Right lobe of liver (tissue), 6 donors: ENCODE data around the gene FAM181A. TPM values are rescaled to one million over a fixed set of nuclear protein-coding genes. Genes with fewer than 3 reads are reported as not detected.

Experiments used
- ATAC-seq, 4 donors: fragments of 200-7000 bp; cut with Tn5 transposase; one replicate each; pipeline ENCODE4 v1.9.1; 2020; ENCODE audit warnings: mild to moderate bottlenecking in 4 of 4, moderate library complexity in 4 of 4
- DNase-seq, 3 donors: peaks; one replicate each; pipeline ENCODE4 v3.0.0-alpha.2; 2020
- H3K27ac ChIP-seq, 3 donors: fragments of 200-600 bp; one replicate each; pipeline ENCODE4 v1.8.0; 2022
- H3K27me3 ChIP-seq, 2 donors: fragments of 200-600 bp; one replicate each; pipeline ENCODE4 v1.8.0; 2022
- H3K36me3 ChIP-seq, 4 donors: fragments of 200-600 bp; sonication (generic) in 1 of 4; one replicate each; pipeline versions ENCODE4 v1.5.1 to v1.8.0; 2017 to 2022; ENCODE audit warnings: control low read depth in 1 of 4
- H3K4me1 ChIP-seq, 4 donors: fragments of 200-600 bp; sonication (generic) in 1 of 4; one replicate each; pipeline versions ENCODE4 v1.5.1 to v1.8.0; 2017 to 2022; ENCODE audit warnings: control low read depth in 1 of 4
- H3K4me3 ChIP-seq, 3 donors: fragments of 200-600 bp; one replicate each; pipeline ENCODE4 v1.8.0; 2022
- H3K9me3 ChIP-seq, 4 donors: fragments of 200-600 bp; sonication (generic) in 1 of 4; one replicate each; pipeline versions ENCODE4 v1.5.1 to v1.8.0; 2017 to 2022; ENCODE audit warnings: control low read depth in 1 of 4
- CTCF ChIP-seq, 4 donors: fragments of 200-600 bp in 3 of 4; fragments of 450-650 bp in 1 of 4; IDR thresholded peaks; one replicate each; pipeline versions ENCODE4 v1.5.1 to v1.8.0; 2016 to 2022; ENCODE audit warnings: antibody characterized with exemption in 4 of 4, mild to moderate bottlenecking in 2 of 4
- POLR2A ChIP-seq: fragments of 450-650 bp; IDR thresholded peaks from one replicate; pipeline ENCODE4 v1.6.1; 2017; ENCODE audit warnings: antibody characterized with exemption, mild to moderate bottlenecking
- WGBS: methylation state at CpG from one replicate; pipeline ENCODE4 v1.1.6; 2018; ENCODE audit warnings: low coverage, low lambda C conversion rate; ENCODE audit not compliant: insufficient coverage; ENCODE audit errors: missing lambda C conversion rate; 5-methylcytosine and 5-hydroxymethylcytosine counted together
- intact Hi-C, 2 donors: fragments of 100-400 bp; cut with DNase I; formaldehyde crosslinking; loops; one replicate each; pipeline versions ENCODE4 v1.11.2 to v1.14.1; 2022
- total RNA-seq, 6 experiments: library from RNA; depleted of rRNA in 2 of 6; stranded (reverse); fragments of >200 nt in 2 of 6; fragmentation: NEBNext Ultra II Directional in 3 of 6; extraction: Animal tissue kit (Norgen Biotek cat#: 25700) in 3 of 6; gene quantifications; one replicate each; pipeline versions ENCODE4 v1.1.0 to v1.2.4, GENCODE V29; 2016 to 2023
- donor health status: DM: no; HTN: yes; CAD: no.
- donor health status: DM: no; HTN: no; CAD: no.
- donor health status: DM: no; HTN: no; CAD: no.
- donor health status: DM: no; HTN: yes; CAD: no.
- donor health status: DM: no; HTN: yes; CAD: no.

FAM181A gene
- total RNA-seq, 6 experiments from 2014 or later = not detected

DNA sequence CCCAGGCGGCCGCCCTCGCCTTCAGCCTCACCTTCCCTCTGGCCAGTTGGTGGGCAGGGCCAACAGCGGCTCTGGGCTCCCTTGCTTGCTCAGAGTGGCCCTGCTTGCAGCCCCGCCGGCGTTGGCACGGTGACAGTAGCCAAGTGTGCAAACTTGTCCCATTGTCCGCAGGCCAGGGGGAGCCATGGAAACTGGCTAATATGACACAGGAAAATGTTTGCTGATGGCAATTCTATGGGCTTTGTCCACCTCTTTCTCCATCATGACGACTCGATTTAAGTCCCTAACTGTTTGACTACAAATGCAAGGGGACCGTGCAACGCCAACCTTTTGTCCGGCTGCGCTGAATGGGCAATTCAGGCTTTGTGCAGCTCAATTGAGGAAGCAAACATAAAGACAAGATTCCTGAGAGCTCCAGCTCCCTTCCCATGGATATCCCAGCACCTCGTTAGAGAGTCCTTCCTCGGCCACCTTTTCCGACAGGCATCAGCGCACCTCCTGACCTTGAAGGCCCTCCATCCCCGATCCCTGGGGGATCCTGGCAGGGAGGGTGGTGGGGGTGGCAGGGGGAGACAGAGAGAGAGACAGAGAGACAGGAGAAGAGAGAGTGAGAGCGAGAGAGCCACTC is 785 bp upstream of the FAM181A start:
- Histone ChIP-seq H3K4me1 (no peaks in the 10 kb centered on the region), H3K9me3 (no peaks in the 10 kb centered on the region), H3K27me3 (no peaks in the 10 kb centered on the region), H3K36me3 (no peaks in the 10 kb centered on the region), H3K27ac (no peak overlapping the region), H3K4me3 (no peak overlapping the region)
- intact Hi-C loops = no loop called here
- TF ChIP-seq CTCF (IDR thresholded peaks at IDR 0.05) (no peak), POLR2A (no peak)
- ATAC-seq = no peak
- no peak for DNase-seq
- 63% methylated on average over 9 of the region's 21 CpGs for WGBS

DNA sequence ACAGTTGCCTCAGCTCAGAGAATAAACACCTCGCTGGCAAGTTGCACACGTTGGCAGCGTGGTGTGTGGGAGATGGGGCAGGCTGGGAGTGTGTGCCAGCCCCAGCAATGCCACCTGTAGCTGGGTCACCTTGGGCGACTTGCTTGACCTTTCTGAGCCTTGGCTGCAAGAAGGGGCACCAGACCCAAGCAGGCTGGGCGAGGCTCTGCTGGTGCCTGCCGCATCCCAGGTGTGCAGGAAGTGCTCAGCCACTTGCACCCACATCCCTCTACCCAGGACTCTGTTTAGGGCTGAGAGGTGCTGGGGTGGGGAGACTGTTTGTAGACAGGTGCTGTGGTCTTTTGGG is 629 bp downstream of the FAM181A start:
- Histone ChIP-seq H3K27me3 (no peaks in the 10 kb centered on the region), H3K36me3 (no peaks in the 10 kb centered on the region), H3K9me3 (no peaks in the 10 kb centered on the region), H3K4me3 (no peak overlapping the region), H3K4me1 (no peaks in the 10 kb centered on the region), H3K27ac (no peak overlapping the region)
- DNase-seq (no peak), ATAC-seq (no peak)
- WGBS = 86% methylated on average over 1 of the region's 6 CpGs
- no peak for TF ChIP-seq CTCF (IDR thresholded peaks at IDR 0.05)
- TF ChIP-seq POLR2A = no peak
- intact Hi-C loops = no loop called here

DNA sequence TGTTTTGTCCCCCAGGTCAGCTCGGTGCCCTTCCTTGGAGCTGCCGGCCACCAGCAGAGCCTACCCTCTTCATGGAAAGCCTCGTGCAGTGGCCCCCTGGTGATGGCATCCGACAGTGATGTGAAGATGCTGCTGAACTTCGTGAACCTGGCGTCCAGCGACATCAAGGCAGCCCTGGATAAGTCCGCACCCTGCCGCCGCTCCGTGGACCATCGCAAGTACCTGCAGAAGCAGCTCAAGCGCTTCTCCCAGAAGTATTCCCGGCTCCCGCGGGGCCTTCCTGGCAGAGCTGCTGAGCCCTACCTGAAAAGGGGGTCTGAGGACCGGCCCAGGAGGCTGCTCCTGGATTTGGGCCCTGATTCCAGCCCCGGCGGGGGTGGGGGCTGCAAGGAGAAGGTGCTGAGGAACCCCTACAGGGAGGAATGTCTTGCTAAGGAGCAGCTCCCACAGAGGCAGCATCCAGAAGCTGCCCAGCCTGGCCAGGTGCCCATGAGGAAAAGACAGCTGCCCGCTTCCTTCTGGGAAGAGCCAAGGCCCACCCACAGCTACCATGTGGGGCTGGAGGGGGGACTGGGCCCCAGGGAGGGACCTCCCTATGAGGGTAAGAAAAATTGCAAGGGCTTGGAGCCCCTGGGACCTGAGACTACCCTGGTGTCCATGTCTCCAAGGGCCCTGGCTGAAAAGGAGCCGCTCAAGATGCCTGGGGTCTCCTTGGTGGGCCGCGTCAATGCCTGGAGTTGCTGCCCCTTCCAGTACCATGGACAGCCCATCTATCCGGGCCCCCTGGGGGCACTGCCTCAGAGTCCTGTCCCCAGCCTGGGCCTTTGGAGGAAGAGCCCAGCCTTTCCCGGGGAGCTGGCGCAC is 1.3 kb downstream of the FAM181A start:
- Histone ChIP-seq H3K9me3 (no peaks in the 10 kb centered on the region), H3K27ac (no peak overlapping the region), H3K27me3 (no peaks in the 10 kb centered on the region), H3K36me3 (no peaks in the 10 kb centered on the region), H3K4me3 (no peak overlapping the region), H3K4me1 (no peaks in the 10 kb centered on the region)
- intact Hi-C loops = no loop called here
- TF ChIP-seq POLR2A (no peak), CTCF (IDR thresholded peaks at IDR 0.05) (no peak)
- no peak for DNase-seq
- no peak for ATAC-seq
- 40% methylated on average over 1 of the region's 26 CpGs for WGBS

- H3K36me3 ChIP-seq = no peaks in the 10 kb centered on the region
- no peaks in the 10 kb centered on the region for H3K4me1 ChIP-seq
- no peak overlapping the region for H3K27ac ChIP-seq
- DNase-seq (no peak), ATAC-seq (no peak)
- TF ChIP-seq POLR2A = no peak
- no peak for TF ChIP-seq CTCF (IDR thresholded peaks at IDR 0.05)
- no peak overlapping the region for H3K4me3 ChIP-seq
- no peaks in the 10 kb centered on the region for H3K9me3 ChIP-seq
- intact Hi-C loops = no loop called here
- H3K27me3 ChIP-seq = no peaks in the 10 kb centered on the region
- WGBS = 51% methylated on average over 2 of the region's 13 CpGs
Measured at GRCh38 chr14:93929048-93929535, 1.9 kb downstream of the FAM181A start.
